HTR-8/SVneo (cell line): Measurements from ENCODE around the gene SPTB.

Source experiments
- DNase-seq: peaks from one replicate; pipeline ENCODE4 v3.0.0; 2011; ENCODE audit warnings: low spot score, mixed read lengths; ENCODE audit not compliant: insufficient read length
- FAIRE-seq: peaks from 2 replicates; lab custom pipeline; 2011; peaks lifted over from hg19 to GRCh38; lab: Jason Lieb, UNC

SPTB gene

DNA sequence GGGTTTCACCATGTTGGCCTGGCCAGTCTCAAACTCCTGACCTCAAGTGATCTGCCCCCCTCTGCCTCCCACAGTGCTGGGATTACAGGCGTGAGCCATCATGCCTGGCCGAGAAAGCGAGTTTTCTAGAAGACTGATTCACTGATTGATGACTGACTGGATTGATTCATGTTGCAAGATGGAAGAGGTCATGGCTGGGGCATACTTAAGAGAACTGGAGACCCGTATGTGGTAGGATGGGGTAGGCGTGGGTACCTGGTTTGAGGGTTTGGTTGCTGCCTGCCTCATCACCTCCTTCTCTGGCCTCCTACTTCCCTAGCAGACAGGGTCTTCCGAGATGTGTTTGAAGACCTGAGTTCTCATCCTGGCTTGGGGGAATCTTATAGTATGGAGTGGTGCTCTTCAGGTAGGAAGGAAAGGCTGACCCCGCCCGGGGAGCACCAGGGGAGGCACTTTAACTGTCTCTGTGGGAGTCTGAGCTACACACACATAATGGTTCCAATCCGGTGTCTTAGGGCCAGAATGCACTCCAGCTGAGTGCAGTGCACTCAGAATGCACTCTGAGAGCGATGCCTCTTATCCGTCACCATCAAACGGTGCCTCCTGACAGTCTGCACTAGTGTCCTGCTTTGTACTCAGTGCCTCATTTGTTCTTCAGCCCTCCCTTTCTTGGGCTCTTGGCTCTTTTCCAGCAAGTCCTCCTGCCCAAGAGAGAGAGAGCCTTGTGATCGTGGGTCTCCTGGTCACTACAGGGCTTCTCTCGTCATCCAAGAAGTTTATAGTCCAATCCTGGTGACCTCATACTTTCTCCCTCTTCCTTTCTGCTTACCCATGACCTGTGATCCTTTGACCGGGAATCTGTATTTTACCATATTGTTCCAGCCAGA, 155.8 kb downstream of the SPTB start:
- DNase-seq, result no peak

DNA sequence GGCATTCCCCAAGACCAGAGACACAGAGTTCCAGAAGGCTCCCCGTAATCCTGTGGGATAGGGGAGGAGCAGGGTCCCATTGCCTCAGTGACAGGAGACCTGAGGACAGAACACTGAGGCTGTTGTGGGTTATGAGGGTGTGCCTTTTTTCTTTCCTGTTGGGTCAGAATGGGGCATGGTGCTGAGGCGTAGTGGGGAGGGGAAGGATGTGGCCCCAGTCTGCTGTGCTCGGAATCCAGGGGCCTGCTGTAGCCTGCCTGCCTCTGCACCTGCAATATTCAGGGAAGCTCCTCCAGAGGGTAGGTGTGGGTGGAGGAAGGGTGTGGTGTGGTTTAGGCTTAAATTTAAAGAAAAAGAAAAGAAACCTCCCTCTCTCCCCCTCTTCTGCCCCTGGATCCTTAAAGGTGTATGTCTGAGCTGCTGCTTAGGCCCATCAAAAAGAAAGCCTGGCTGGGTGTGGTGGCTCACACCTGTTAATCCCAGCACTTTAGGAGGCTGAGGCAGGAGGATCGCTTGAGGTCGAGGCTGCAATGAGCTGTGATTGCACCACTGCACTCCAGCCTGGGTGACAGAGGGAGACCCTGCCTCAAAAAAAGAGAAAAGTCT, 156.8 kb downstream of the SPTB start:
- DNase-seq (no peak), FAIRE-seq (no peak)

More for the DNA sequence above, 155.8 kb downstream of the SPTB start:
- FAIRE-seq, result no peak

DNA sequence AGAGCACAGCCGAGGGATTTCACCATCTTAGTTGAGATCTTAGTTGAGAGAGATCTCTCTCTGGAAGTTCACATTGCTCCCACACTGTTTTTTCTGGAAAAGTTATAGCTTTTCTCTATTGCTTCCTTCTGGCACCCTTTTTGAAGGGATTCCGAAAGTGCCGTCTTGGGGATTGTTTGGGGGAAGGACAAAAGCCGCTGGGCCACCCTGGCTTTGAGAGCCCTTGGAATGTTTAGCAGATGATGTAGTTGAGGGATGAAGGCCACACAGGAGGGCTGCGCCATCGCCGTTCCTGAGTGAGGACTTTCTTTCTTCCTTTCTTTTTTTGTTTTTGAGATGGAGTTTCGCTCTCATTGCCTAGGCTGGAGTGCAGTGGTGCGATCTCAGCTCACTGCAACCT, 157.8 kb downstream of the SPTB start:
- FAIRE-seq (no peak), DNase-seq (no peak)

DNA sequence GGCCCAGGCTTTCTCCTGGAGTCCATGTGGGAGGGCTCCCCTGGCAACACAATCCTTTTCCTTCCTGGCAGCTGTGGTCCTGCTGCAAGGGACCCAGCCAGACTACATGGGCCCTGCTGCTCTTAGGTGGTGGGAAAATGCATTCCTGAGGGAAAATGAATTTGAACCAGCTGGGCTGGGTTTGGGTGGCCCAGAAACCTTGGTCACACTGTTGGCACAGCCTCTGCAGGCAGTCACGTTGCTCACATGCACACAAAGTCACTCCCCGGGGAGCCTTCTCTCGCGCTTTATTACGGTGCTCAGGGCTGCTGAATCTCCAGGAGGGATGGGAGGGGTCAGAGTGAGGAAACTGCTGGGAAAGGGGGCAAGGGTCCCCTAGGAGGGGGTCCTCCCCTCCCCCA, 158.3 kb downstream of the SPTB start:
- FAIRE-seq, result no peak
- DNase-seq, result no peak

DNA sequence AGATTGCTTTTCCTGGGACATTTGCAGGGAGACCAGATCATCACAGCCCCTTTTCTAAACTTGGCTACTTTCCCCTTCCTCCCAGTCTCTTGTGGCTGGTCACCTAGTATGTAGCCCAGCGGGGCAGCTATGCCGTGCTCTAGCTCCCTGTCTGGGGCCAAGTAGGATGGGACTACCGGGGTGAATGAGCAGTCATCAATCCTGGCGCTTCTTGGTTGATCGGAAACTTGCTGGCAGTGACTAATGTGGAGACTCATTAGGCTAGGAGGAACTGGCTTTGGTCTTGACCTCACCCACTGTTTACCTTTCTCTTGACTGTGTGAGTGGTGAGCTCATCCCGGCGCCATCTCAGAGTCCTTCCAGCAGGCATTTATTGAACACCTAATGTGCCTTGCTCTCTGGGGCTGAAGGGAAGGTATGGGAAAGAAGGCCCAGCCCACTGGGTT, 159.6 kb downstream of the SPTB start:
- peak; percentile 99 for DNase-seq

DNA sequence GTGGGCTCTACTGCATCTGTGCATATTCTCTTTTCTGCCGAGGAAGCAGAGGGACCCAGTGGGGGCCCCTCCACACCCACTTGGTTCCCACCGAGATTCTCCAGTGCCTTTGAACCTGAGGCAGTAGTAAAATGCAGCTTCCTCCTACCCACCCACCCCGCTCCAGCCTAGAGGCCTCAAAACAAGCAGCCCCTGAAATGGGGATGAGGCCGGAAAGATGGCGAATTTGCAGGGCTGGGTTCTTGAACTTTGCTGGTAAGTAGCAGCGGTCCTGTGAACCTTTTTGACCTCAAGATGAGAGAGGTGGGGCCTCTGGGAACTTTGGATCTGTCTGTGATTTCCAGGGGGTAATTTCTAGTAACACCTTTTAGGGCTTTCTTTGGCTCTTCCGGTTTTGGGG, 160.1 kb downstream of the SPTB start:
- FAIRE-seq, result no peak
- DNase-seq, result no peak

More for the DNA sequence above, 159.6 kb downstream of the SPTB start:
- FAIRE-seq, result no peak

DNA sequence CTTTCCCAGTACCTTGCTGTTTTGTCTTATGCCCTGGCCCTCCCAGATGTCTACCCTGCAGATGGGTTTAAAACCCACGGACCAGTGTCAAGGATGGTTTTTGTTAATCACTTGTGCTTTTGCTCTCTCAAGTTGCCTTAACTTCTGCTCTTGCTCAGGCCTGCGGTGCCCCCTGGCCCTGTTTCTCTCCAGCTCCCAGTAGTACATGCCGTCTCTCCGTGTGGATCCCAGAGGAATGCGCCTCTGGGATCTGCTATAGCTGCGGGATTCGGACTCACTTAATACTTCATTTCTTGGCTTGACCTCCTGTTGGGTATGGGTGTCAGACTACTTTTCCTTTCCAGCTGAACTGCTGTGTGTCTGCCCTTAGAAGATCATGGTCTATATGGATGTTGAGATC, 160.9 kb downstream of the SPTB start:
- no peak for DNase-seq

DNA sequence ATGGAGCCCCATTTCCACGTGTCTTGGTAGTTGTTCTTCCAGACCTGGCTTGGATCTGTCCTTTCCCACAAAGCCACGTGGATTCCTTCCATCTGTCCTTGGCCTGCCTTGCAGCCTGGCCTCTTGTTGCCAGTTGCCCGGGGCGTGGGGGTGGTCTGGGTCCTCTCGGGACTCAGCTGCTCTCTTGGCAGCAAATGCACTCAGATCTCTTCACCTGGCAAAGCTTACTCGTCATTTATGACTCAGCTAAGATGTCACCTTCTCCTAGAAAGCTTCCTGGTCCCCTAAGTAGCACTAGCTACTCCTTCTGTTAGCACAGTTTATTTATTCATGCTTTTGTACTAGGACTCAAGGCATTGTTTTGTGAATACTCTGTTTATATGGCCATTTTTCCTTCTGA, 161.8 kb downstream of the SPTB start:
- DNase-seq (no peak), FAIRE-seq (no peak)

More for the DNA sequence above, 160.9 kb downstream of the SPTB start:
- FAIRE-seq, result no peak

DNA sequence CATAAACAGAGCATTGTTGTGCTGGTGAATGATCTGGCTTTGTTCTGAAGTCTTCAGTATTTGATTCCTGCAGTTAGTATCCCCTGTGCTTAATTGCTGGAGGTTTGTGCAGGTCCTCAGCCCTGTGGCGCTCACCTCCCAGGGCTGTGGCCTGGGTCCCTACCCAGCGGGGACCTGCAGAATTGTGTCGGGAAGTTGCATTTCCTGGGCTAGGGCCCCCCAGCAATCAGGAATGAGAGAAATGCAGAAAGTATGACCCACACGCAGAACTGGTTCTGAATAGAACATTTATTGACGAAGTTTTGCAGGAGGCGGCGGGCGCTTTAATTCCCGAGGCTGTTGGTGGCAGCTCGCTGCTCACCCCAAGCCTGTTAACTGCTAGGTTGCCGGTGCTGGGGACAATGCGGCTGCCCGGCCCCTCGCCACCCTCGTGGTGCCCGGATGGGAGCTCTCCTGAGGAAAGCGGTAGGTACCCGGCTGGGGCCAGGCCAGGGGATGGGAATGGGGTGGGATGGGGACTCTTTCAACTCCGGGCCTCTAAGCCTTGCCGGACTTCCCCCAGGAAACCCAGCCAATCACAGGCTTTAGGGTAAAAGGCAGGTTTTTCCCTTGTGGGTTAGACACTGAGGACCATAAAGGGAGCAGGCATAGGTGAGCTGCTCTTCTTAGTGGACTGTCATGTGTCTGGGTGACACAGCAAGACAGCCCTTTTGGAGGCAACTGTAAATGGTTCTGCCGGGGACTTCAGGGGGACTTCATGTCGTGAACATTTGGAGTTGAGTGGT, 163.9 kb downstream of the SPTB start:
- DNase-seq (no peak), FAIRE-seq (no peak)

DNA sequence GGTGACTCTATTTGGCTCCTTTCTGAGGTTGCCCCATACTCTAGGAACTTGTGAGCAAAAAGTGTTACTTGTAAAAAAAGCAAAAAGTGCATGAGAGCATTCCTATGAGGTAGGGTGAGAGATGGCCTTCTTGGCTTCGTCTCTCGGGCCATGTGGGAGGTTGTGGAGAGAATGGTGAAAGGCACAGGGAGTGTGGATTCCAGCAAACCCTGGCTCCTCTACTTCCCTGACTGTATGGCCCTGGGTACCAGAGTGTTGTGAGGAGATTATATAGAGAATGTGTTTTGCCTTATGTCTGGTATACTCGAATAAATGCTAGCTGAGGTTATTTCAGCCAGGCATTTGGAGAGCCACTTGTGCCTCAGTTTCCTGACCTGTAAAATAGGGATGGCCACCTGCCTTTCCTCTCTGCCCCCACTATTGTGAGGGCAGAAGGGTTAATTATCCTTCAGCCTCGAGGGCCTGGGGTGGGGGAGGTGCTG, 164.5 kb downstream of the SPTB start:
- DNase-seq (no peak), FAIRE-seq (peak; percentile 95)

DNA sequence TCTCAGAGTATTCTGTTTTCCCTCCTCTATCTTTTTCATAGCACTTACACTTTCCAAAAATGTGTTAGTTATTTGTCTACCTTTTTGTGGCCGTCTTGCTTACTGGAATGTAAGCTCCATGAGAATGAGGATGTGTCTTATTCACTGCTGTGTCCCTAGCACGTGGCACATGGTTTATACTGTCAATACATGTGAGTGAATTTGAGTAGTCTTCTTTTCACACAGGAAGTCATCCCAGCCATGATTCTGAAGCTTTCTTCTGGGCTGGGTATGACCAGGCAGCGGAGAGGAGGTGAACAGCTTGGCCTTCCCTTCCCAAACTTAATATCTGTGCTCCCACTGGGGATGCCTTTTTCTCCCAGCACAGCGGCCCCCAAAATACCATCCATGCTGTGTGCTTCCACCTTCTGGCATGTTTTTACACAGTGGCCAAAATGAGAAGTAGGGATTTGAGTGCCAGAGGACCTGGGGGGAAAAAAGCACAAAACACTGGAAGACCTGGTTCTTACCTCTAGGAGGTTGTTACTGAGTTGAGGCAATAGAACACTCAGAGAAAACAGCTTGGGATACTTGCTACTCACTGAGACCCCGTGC, 165.2 kb downstream of the SPTB start:
- DNase-seq, result no peak
- no peak for FAIRE-seq

DNA sequence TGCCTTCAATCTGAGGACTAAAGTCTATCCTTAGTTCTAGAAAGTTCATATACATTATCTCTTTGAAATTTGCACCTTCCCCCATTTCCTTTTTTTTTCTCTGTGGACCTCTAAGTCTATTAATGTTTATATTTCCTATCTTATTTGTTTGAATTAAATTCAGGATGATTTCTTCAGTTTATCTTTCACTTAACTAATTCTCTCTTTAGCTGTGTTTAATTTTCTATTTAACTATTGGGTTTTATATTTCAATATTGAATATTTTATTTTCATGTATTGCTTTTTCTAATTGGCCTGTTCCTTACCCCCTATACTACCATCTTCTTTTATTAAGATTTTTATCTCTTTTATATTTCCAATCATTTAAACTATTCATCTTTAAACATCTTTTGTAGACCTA, 166.0 kb downstream of the SPTB start:
- DNase-seq (no peak), FAIRE-seq (no peak)

DNA sequence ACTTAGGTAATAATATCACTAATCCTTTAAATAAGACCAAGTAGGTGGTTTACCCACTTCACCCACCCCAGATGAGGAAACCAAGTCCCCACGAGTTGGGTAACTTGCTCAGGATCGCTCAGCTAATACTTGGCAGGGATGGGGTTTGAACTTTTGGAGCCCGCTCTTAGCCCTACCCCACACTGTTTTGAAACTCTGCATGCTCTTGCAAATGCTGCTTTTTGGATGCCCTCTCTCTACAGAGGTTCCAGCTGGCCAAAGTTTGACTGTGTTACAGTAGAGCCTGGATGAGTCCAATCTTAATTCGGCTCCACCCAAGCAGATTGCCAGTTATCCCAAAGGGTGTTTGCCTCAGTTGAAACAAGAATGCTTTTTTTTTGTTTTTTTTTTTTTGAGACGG, 168.7 kb downstream of the SPTB start:
- FAIRE-seq, result peak; percentile 77
- no peak for DNase-seq

DNA sequence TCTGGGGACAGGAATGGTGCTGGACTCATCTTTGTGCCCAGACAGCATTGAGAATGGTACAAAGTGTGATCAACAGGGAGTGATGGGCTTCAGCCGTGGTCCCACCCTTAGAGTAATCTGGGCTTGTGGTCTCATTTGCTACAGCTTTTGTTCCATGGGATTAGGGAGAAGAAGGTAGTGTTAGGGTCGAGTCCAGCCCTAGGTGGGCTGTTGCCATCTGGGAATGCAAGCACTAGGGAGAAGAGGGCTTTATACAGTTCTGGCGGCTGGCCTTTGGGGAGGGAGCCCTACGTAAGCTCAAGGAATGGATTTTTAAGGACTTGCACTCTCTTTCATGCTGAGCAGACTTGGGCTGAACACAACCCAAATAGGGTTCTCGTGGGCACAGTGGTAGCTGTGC, 170.6 kb downstream of the SPTB start:
- DNase-seq, result no peak
- no peak for FAIRE-seq

DNA sequence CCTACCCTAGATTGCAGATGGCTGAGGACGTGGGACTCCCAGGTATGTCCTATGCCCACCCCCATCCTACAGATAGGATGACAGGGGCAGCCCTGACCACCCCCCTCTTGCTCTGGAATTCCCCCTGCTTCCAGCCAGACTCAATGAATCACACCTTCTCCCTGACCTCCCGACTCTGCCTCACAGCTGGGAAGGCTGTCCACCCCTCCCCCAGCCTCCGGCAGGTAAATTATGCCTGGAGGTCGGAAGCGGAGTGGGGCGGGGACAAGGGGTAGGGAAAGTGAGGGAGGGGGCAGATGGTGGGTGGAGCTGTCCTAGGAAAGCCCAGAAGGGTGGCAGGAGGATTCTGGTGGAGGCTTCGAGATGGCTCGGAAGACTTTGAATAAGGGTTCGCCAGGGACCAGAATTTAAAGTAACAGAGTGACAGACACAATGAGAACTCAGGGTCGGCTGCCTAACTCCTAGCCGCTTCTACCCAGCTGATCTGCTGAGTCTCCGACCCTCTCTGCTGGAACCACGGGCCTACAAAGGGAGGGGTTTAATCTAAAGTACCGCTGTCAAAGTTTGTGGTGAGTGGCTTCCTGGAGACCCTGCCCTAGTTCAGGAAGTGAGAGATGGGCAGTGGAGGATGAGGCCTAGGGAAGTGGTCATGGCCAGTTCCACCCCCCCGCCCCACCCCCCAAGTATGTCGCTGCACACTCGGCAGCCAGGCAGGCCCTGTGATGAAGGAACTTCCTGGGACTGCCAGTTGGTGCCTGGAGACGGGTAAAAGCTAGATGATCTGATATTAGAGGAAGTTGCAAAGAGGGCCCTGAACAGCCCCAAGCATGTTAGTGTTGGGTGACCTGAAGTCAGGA, 171.3 kb downstream of the SPTB start:
- peak; percentile 79 for DNase-seq
- no peak for FAIRE-seq

DNA sequence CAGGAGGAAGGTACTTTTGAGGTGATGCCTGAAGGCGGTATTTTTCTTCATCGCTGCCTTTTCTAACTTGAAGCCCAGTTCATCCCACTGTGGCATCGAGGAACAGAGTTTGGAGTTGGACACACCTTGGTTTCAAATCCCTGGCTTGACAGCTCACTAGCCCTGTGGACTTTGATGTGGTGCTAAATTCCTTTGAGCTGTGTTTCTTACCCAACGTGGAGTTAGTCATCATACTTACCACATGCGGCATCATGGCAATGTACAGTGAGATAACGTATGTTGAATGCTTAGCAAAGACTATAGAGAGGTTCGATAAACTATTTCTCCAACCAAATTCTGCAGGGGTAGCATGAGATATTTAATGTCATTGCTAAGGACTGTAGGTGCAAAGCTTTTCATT, 172.0 kb downstream of the SPTB start:
- DNase-seq, result peak; percentile 86

DNA sequence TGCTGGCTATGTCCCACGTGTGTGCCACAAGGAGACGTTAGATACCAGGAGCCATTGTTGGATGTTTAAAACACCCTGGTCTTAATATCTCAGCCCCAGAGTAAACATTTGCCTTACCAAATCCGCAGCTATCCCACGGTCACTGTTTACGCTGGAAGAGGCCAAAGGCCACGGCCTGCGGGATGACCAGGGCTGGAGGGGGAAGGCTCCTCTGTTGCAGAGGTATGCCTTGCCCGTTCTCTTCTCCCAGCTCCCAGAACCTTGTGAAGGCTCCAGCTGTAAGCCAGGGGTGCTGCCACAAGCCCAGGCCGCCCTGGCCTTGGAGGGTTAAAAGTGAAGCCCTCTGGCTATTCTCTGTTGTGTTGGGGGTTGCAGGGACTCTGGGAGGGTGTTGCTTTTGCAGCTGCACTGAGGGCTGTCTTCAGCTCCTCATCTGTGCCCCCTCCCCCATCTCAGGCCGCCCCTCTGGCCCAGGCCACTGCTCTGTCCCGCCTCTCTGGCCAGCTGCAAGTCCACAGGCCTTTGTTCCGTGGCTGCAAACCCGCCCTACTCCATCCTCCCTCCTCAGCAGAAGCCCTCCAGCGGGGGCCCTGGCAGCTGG, 173.0 kb downstream of the SPTB start:
- DNase-seq (no peak), FAIRE-seq (no peak)

More for the DNA sequence above, 172.0 kb downstream of the SPTB start:
- peak; percentile 100 for FAIRE-seq

DNA sequence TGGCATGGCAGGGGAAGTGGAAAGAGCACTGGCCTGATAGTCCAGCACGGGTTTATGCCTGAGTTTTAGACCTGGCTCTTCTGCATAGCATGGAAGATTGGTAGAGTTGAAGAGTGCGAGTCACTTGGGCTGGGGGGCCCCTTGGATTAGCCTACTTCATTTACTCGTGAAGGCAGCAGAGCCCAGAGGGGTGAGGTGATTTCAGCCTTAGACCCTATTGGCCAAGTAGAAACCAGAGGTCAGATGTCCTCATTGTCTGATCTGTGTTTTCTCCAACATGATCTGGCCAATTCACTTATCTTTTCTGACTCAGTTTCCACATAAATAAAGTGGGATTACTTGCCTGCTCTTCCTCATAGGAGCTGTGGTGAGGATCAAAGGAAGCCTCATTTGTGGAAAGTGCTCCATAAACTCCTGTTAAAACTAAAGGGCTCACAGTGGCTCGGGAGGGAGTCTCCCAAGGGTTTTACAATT, 173.6 kb downstream of the SPTB start:
- FAIRE-seq, result no peak

More for the DNA sequence above, 173.6 kb downstream of the SPTB start:
- DNase-seq, result no peak
